ENCODE results near the gene HK1. TPM values are rescaled to one million over a fixed set of nuclear protein-coding genes. Genes with fewer than 3 reads are reported as not detected.
A peak's percentile ranks its signal among the peaks of the same experiment; 100 is the strongest.
"Not testable (repeated sequence)": the region's sequence is repeated elsewhere in the genome, so short reads cannot be mapped to it uniquely, and the experiment has no call there.

The HK1 gene
- total RNA-seq, 1 donor from 2014 or later: 65.6 TPM

GRCh38 chr10:69446229-69446628, 167.9 kb downstream of the HK1 start:
- Mint-ChIP-seq H3K4me3 (no peak overlapping the region), H3K36me3 (no peaks in the 10 kb centered on the region), H3K27me3 (ENCODE audit: low read depth) (no peaks in the 10 kb centered on the region), H3K9me3 (no peaks in the 10 kb centered on the region), H3K27ac (no peak overlapping the region), H3K4me1 (peaks cover 4% of the 10 kb centered on the region)
- DNase-seq (ENCODE audit: low spot score in 2 of 2, unreplicated experiment in 2 of 2): no peak
- TF ChIP-seq, protein P1, sequence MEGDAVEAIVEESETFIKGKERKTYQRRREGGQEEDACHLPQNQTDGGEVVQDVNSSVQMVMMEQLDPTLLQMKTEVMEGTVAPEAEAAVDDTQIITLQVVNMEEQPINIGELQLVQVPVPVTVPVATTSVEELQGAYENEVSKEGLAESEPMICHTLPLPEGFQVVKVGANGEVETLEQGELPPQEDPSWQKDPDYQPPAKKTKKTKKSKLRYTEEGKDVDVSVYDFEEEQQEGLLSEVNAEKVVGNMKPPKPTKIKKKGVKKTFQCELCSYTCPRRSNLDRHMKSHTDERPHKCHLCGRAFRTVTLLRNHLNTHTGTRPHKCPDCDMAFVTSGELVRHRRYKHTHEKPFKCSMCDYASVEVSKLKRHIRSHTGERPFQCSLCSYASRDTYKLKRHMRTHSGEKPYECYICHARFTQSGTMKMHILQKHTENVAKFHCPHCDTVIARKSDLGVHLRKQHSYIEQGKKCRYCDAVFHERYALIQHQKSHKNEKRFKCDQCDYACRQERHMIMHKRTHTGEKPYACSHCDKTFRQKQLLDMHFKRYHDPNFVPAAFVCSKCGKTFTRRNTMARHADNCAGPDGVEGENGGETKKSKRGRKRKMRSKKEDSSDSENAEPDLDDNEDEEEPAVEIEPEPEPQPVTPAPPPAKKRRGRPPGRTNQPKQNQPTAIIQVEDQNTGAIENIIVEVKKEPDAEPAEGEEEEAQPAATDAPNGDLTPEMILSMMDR (IDR thresholded peaks at IDR 0.05; ENCODE audit: unreplicated experiment): no peak

- DNase-seq (ENCODE audit: low spot score in 2 of 2, unreplicated experiment in 2 of 2): no peak
- Mint-ChIP-seq H3K4me1 (peaks cover 4% of the 10 kb centered on the region), H3K27me3 (ENCODE audit: low read depth) (no peaks in the 10 kb centered on the region), H3K27ac (peak overlapping the region; percentile 36), H3K36me3 (no peaks in the 10 kb centered on the region), H3K4me3 (no peak overlapping the region), H3K9me3 (no peaks in the 10 kb centered on the region)
- TF ChIP-seq, protein P1 (IDR thresholded peaks at IDR 0.05; ENCODE audit: unreplicated experiment): no peak
Measured at GRCh38 chr10:69446650-69447151, 168.4 kb downstream of the HK1 start.

DNA sequence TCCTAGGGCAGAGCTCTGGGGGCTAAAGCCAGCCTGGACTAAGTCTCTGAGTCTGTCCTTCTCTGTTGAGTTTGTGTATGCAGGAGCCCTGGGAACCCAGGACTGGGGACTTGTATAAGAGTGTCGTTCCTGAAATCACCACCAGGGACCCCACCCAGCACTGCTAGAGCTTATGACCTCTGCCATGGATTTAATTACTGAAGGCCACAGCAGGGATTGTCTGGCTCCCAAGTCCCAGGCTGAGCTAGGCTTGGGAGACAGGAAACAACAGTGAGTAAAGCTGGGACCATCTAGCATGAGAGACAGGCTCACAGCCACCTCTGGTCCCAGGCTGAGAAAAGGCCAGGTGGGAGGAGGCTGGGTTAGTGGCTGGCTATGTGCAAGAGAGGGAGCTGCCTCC, 171.5 kb downstream of the HK1 start:
- H3K4me3 Mint-ChIP-seq: no peak overlapping the region
- H3K9me3 Mint-ChIP-seq: no peaks in the 10 kb centered on the region
- TF ChIP-seq, protein P1 (IDR thresholded peaks at IDR 0.05; ENCODE audit: unreplicated experiment): peak; percentile 68
- no peaks in the 10 kb centered on the region for H3K36me3 Mint-ChIP-seq
- peaks cover 5% of the 10 kb centered on the region for H3K4me1 Mint-ChIP-seq
- DNase-seq (ENCODE audit: low spot score in 2 of 2, unreplicated experiment in 2 of 2): no peak
- no peak overlapping the region for H3K27ac Mint-ChIP-seq
- peaks cover 8% of the 10 kb centered on the region for H3K27me3 Mint-ChIP-seq (ENCODE audit: low read depth)

GRCh38 chr10:69450395-69450794, 172.1 kb downstream of the HK1 start:
- H3K9me3 Mint-ChIP-seq; H3K36me3 Mint-ChIP-seq; DNase-seq (ENCODE audit: low spot score in 2 of 2, unreplicated experiment in 2 of 2); H3K27ac Mint-ChIP-seq; H3K27me3 Mint-ChIP-seq (ENCODE audit: low read depth); H3K4me1 Mint-ChIP-seq: not testable (repeated sequence)
- H3K4me3 Mint-ChIP-seq: peak overlapping the region; percentile 90

- H3K4me3 Mint-ChIP-seq: peak within 1 kb of the TSS; percentile 90
- H3K4me1 Mint-ChIP-seq: peaks cover 5% of the 10 kb centered on the region
- peak; percentile 83 to 88 for DNase-seq (ENCODE audit: low spot score in 2 of 2, unreplicated experiment in 2 of 2)
- no peaks in the 10 kb centered on the region for H3K9me3 Mint-ChIP-seq
- H3K36me3 Mint-ChIP-seq: no peaks in the 10 kb centered on the region
- H3K27ac Mint-ChIP-seq: peak within 1 kb of the TSS; percentile 76
- H3K27me3 Mint-ChIP-seq (ENCODE audit: low read depth): peaks cover 8% of the 10 kb centered on the region
- TF ChIP-seq, protein P1 (IDR thresholded peaks at IDR 0.05; ENCODE audit: unreplicated experiment): no peak
Measured at GRCh38 chr10:69451209-69451783, 173.0 kb downstream of the HK1 start, which contains the start of gene TSPAN15. TSS of gene TSPAN15 (plus strand) at chr10:69451465. CDS start at chr10:69451595, 130 bp downstream.

Other genes starting within 250 kb of the HK1 start
- gene SRGN, start 190.4 kb upstream of the HK1 start, total RNA-seq: not detected in 3 replicates
- 40.1 to 44.6 TPM (median 43.5 TPM) in 3 replicates for gene VPS26A, start 154.3 kb upstream of the HK1 start, total RNA-seq
- 38.0 to 42.4 TPM (median 38.3 TPM) in 3 replicates for gene SUPV3L1, start 98.3 kb upstream of the HK1 start, total RNA-seq
- gene HKDC1, start 58.2 kb upstream of the HK1 start, total RNA-seq: 0.14 TPM in 1 of 3 replicates, not detected in the others
- gene TACR2, start 138.4 kb downstream of the HK1 start, total RNA-seq: not detected in 3 replicates
- gene TSPAN15, start 173.0 kb downstream of the HK1 start, total RNA-seq: 17.7 to 20.9 TPM (median 19.7 TPM) in 3 replicates